Activated T-helper 1 cell treated with anti-CD3 and anti-CD28 coated beads, Interleukin-12 subunit alpha, Interleukin-12 subunit beta, Interleukin-2, Interleukin-4 antibody, amounts not matched to agents 30 ng/mL and 10 ng/mL and 1 ng/mL, durations not matched to agents 14 hours and 24 hours and 36 hours (primary cell): Measurements from ENCODE around the gene IGFL1. TPM values are rescaled to one million over a fixed set of nuclear protein-coding genes. Genes with fewer than 3 reads are reported as not detected.
"Not testable (repeated sequence)": the region's sequence is repeated elsewhere in the genome, so short reads cannot be mapped to it uniquely, and the experiment has no call there.

ENCODE experiments used
- DNase-seq: peaks from one replicate; pipeline ENCODE4 v3.0.0; 2021; ENCODE audit warnings: low spot score
- H3K27ac Mint-ChIP-seq: one replicate; pipeline ENCODE4 v1.8.0; 2021; ENCODE audit warnings: mild to moderate bottlenecking, mixed read lengths
- H3K27me3 Mint-ChIP-seq: one replicate; pipeline ENCODE4 v1.8.0; 2022; ENCODE audit warnings: mild to moderate bottlenecking, moderate library complexity, mixed read lengths; ENCODE audit not compliant: insufficient read depth
- H3K36me3 Mint-ChIP-seq: one replicate; pipeline ENCODE4 v1.8.0; 2021; ENCODE audit warnings: low read depth, mixed read lengths
- H3K4me1 Mint-ChIP-seq: one replicate; pipeline ENCODE4 v1.8.0; 2021; ENCODE audit warnings: low read depth, mixed read lengths
- H3K4me3 Mint-ChIP-seq: one replicate; pipeline ENCODE4 v1.8.0; 2021; ENCODE audit warnings: mild to moderate bottlenecking, moderate library complexity, mixed read lengths
- H3K9me3 Mint-ChIP-seq: one replicate; pipeline ENCODE4 v1.8.0; 2021; ENCODE audit warnings: mixed read lengths
- intact Hi-C: fragments of 100-400 bp; cut with micrococcal nuclease; formaldehyde crosslinking; loops from one replicate; pipeline ENCODE4 v1.15.1; 2024
- total RNA-seq: library from RNA; stranded (reverse); gene quantifications from 2 replicates; pipeline ENCODE4 v1.2.3, GENCODE V29; 2022

IGFL1 gene
- total RNA-seq, 1 donor from 2014 or later = not detected

DNA sequence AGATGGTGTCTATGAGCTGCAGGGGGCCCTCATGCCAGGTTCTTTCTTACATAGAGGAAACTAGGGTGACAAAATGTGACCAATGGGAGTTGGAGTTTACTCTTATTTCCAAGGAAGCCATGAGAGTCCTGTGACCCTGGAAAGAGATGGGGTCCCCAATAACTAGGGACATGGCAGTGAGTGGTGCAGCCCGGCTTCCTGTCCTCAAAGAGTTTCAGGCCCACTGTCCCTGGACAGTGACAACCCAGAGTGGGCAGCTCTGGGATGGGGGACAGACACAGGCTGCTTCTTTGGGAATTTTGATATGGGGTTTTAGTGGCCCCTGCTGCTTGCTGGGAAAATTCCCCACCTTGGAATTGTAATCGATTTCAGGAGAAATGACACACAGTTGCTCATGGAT lies 8.4 kb upstream of the IGFL1 start:
- H3K9me3 Mint-ChIP-seq = no peaks in the 10 kb centered on the region
- peaks cover 5% of the 10 kb centered on the region for H3K27me3 Mint-ChIP-seq
- no peak overlapping the region for H3K4me3 Mint-ChIP-seq
- DNase-seq = no peak
- H3K36me3 Mint-ChIP-seq = no peaks in the 10 kb centered on the region
- intact Hi-C loops = no loop called here
- H3K27ac Mint-ChIP-seq = no peak overlapping the region
- peaks cover 4% of the 10 kb centered on the region for H3K4me1 Mint-ChIP-seq

DNA sequence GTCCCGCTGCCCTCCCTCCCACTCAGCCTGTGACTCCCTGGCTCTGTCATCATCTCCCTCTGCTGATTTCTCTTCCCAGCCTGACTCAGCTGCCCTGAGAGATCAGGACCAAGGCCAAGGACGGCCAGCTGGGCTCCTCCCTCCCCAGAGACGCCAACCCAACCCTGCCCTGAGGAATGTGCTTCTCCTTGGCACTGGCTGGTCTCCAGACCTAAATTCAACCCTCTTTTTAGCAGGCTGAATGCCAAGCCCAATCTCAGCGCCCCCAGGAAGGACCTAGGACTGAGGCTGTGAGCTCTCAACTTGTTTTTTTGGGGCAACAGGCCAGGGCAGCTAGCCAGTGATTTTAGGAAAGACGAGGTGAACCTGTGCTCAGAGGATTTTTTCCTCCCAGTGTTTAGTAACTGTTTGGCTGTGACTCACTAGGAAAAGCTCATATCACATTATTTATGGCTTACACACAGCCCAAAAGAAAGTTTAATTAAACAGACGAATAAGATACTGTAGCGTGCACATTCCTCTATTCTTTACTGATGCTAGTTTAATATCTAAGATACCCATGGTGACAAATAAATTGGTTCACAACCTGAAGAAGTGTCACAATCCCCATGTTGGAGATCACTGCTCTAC lies 7.4 kb upstream of the IGFL1 start:
- DNase-seq = no peak
- no peak overlapping the region for H3K4me3 Mint-ChIP-seq
- H3K27me3 Mint-ChIP-seq = peaks cover 5% of the 10 kb centered on the region
- H3K27ac Mint-ChIP-seq = no peak overlapping the region
- H3K36me3 Mint-ChIP-seq = no peaks in the 10 kb centered on the region
- no peaks in the 10 kb centered on the region for H3K9me3 Mint-ChIP-seq
- intact Hi-C loops = no loop called here
- peaks cover 4% of the 10 kb centered on the region for H3K4me1 Mint-ChIP-seq

DNA sequence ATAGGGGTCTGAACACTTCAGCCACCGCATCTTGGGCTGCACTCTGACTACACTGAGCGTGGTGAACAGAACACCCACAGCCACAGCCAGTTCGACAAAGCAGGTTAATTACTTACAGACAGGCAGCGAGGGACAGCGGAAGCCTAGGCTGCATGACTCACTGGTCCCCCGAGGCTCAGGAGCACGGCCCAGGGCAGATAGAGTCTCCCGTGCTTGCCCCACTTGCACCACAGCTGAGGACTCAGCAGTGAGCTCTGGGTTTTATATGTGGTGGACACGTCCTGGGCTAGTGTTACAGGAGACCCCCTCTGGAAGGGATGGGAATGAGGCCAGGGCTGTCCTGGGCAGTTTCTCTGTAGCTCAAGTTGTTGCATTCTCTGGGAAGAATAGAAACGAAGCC lies 5.8 kb upstream of the IGFL1 start:
- H3K4me1 Mint-ChIP-seq, H3K9me3 Mint-ChIP-seq, H3K36me3 Mint-ChIP-seq, DNase-seq, H3K27ac Mint-ChIP-seq, intact Hi-C loops, H3K4me3 Mint-ChIP-seq, H3K27me3 Mint-ChIP-seq: not testable (repeated sequence)

DNA sequence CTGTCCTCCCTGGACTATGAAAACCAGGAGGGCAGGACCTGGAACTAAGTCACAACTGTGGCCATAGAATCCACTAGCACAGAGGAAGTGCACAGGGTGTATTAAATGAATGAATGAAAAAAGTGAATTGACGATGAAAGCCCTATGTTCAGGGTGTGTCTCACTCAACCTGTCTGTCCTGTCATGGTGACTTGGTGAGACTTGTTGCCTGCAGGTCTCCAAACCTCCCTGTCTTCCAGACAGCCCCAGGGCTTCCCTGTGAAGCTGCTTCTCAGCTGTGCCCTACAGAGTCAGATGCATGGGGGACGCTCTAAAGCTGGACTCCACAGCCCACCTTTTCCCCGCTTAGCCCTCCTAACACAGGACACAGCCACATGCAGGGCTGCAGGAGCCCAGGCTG lies 4.8 kb upstream of the IGFL1 start:
- Mint-ChIP-seq H3K4me3 (no peak overlapping the region), H3K27ac (no peak overlapping the region), H3K9me3 (no peaks in the 10 kb centered on the region), H3K4me1 (peaks cover 4% of the 10 kb centered on the region), H3K27me3 (peaks cover 5% of the 10 kb centered on the region), H3K36me3 (no peaks in the 10 kb centered on the region)
- intact Hi-C loops = no loop called here
- DNase-seq = no peak

DNA sequence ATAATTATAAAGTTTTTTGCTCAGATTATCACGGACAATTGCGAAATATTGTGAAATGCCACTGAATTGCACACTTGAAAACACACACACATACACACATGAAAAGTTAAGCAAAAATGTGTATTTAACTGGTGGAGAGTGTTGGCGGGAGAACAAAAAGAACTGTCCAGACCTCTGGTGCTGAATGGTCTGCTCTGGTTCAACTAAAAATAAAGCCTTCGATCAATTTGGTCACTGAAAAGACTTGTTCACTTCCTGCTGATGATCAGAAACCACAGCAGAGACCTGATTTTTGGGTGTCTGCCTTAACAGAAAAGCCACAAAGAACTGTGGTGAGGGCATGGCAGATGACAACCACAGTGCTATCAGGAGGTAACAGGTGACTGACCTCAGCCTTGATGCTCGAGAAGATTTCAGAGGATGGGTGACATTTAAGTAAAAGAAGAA lies 4.0 kb upstream of the IGFL1 start:
- H3K27me3 Mint-ChIP-seq = peaks cover 8% of the 10 kb centered on the region
- intact Hi-C loops = no loop called here
- no peak overlapping the region for H3K27ac Mint-ChIP-seq
- DNase-seq = no peak
- H3K4me1 Mint-ChIP-seq = peaks cover 4% of the 10 kb centered on the region
- no peak overlapping the region for H3K4me3 Mint-ChIP-seq
- H3K9me3 Mint-ChIP-seq = no peaks in the 10 kb centered on the region
- no peaks in the 10 kb centered on the region for H3K36me3 Mint-ChIP-seq

DNA sequence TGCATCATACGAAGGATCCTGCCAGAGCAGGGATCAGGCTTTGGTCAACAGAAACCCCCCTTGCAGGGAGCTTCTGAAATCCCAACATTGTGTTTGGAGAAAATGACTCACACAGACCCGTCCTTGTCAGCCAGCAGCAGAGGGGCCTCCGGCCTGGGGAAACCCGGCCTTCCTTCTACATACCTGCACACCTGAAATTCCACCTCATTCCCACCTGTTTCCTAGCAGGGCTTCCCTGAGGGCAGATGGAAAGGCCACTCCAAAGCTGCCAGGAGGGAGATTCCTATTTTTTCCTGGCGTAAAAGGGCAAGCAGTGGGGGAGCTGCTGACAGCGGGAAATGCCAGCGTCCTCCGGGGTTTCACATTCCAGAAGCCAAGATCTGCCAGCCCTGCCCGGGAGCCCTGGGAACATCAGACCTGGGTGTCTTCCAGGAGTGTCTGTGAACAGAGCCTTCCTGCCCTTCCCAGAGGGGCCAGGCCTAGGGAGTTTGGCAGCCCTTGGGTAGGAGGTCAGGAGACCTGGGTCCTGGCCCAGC lies 3.0 kb upstream of the IGFL1 start:
- Mint-ChIP-seq H3K4me1 (peaks cover 4% of the 10 kb centered on the region), H3K36me3 (no peaks in the 10 kb centered on the region), H3K27me3 (peaks cover 8% of the 10 kb centered on the region), H3K9me3 (no peaks in the 10 kb centered on the region), H3K4me3 (no peak overlapping the region), H3K27ac (no peak overlapping the region)
- DNase-seq = no peak
- intact Hi-C loops = no loop called here

DNA sequence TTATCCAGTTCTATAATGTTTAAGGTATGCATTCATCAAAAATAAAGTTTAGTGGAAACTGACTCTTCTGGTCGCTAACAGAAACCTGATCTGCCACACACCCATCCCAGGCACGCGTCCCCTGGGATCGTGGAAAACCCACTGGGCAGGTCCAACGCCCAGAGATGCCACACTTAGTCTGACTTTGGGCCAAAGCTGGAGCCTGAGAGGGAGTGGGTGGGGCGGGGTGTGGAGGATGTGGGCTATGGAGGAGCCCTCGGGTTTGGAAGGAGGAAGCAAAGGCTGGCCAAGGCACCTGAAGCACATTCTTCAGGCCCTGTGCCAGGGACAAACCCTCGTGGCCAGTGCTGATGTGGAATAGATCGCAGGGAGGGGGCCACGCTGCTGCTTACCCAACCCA lies 2.5 kb downstream of the IGFL1 start:
- no peak overlapping the region for H3K4me3 Mint-ChIP-seq
- no peaks in the 10 kb centered on the region for H3K4me1 Mint-ChIP-seq
- no peaks in the 10 kb centered on the region for H3K36me3 Mint-ChIP-seq
- intact Hi-C loops = no loop called here
- H3K9me3 Mint-ChIP-seq = no peaks in the 10 kb centered on the region
- no peak for DNase-seq
- peaks cover 14% of the 10 kb centered on the region for H3K27me3 Mint-ChIP-seq
- no peak overlapping the region for H3K27ac Mint-ChIP-seq

DNA sequence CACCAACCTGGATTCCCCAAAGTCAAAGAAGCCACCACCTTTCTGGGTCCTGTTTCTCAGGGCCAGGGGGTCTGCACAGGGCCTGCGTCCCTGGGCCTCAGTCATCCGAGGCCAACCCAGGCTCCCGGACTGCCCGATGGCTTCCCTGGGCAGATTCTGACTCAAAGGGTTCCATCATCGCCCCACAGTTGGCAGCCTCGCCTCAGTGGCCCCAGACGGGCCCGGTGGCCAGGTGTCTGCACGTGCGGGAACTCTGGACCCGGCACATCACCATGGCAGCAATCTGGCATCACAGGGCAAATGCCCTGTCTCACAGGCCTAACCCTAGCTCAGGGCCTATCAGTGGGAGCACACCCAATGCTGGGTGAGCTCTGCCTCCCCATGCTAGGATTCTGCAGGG lies 2.9 kb downstream of the IGFL1 start:
- H3K9me3 Mint-ChIP-seq = no peaks in the 10 kb centered on the region
- H3K36me3 Mint-ChIP-seq = no peaks in the 10 kb centered on the region
- H3K4me3 Mint-ChIP-seq = no peak overlapping the region
- intact Hi-C loops = no loop called here
- no peak overlapping the region for H3K27ac Mint-ChIP-seq
- no peak for DNase-seq
- H3K27me3 Mint-ChIP-seq = peaks cover 14% of the 10 kb centered on the region
- H3K4me1 Mint-ChIP-seq = no peaks in the 10 kb centered on the region

DNA sequence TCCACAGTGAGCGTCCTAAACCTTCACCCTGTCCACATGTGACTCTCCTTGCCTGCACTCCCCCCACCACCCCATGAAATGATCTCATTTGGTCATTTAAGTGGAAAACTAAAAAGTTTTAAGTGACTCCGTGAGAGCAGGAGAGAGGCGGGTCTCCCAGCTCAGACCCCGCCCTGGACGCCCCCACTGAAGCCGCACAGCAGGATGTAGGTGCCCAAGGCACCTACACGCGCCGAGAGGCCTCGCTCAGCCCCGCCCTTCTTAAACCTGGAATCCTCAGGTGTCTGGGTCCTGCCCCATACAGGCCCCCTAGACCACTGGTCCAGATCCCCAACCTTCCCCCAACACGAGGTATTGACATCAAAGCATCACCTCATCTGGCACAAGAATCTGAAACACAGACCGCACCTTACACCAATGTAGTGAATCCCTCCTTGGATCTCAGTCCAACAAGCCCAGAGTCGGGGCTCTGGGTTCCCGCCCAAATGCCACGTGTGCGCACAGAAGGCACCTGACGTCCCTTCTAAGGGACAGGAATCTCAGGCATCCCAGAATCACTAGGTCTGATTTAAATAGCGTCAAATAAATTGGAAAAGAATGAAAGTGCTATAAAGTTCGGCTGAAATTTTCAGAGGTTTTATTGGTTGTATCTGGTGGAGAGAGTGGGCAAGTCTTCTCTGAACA lies 3.5 kb downstream of the IGFL1 start:
- no peaks in the 10 kb centered on the region for H3K4me1 Mint-ChIP-seq
- H3K27ac Mint-ChIP-seq = no peak overlapping the region
- H3K4me3 Mint-ChIP-seq = no peak overlapping the region
- no peaks in the 10 kb centered on the region for H3K9me3 Mint-ChIP-seq
- H3K36me3 Mint-ChIP-seq = no peaks in the 10 kb centered on the region
- intact Hi-C loops = no loop called here
- DNase-seq = no peak
- H3K27me3 Mint-ChIP-seq = peaks cover 16% of the 10 kb centered on the region

DNA sequence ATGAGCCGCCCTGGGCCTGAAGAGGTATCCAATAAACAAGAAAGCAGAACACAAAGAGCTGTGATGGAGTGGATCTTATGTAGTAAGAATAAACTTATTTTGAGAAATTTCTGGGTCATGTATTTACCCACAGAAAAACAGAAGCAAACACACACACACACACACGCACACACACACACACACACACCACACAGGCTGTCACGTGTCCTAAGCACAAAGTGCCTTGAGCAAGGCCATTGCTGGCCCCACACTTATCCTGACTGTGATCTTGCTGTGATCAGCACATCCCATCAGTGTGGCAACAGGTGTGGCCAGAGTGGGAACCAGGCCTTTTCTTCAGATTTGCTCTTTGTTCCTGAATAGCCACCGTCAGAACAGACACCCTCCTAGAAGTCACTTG lies 4.3 kb downstream of the IGFL1 start:
- intact Hi-C loops, H3K27ac Mint-ChIP-seq, H3K9me3 Mint-ChIP-seq, H3K4me3 Mint-ChIP-seq, H3K4me1 Mint-ChIP-seq, DNase-seq, H3K36me3 Mint-ChIP-seq: not testable (repeated sequence)
- peaks cover 21% of the 10 kb centered on the region for H3K27me3 Mint-ChIP-seq

DNA sequence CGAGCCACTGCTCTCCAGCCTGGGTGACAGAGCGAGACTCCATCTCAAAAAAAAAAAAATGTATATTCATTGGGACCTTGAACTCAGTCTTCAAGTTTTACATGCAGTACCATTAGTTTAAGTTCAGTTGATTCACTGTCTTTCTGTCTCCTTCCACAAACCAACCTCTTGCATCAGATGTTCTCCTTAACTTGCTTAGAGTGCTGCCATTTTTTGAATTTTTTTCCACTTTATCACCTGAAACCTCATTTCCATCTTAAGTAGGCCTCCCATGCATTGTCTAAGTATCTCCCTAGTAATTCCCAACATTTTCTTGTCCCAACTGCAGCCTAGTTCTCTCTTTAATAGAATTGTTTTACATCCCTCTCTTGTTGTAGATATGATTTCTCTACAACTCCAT lies 8.6 kb downstream of the IGFL1 start:
- H3K9me3 Mint-ChIP-seq, H3K4me3 Mint-ChIP-seq, H3K36me3 Mint-ChIP-seq, H3K27ac Mint-ChIP-seq, intact Hi-C loops, H3K4me1 Mint-ChIP-seq, DNase-seq: not testable (repeated sequence)
- H3K27me3 Mint-ChIP-seq = peaks cover 31% of the 10 kb centered on the region

DNA sequence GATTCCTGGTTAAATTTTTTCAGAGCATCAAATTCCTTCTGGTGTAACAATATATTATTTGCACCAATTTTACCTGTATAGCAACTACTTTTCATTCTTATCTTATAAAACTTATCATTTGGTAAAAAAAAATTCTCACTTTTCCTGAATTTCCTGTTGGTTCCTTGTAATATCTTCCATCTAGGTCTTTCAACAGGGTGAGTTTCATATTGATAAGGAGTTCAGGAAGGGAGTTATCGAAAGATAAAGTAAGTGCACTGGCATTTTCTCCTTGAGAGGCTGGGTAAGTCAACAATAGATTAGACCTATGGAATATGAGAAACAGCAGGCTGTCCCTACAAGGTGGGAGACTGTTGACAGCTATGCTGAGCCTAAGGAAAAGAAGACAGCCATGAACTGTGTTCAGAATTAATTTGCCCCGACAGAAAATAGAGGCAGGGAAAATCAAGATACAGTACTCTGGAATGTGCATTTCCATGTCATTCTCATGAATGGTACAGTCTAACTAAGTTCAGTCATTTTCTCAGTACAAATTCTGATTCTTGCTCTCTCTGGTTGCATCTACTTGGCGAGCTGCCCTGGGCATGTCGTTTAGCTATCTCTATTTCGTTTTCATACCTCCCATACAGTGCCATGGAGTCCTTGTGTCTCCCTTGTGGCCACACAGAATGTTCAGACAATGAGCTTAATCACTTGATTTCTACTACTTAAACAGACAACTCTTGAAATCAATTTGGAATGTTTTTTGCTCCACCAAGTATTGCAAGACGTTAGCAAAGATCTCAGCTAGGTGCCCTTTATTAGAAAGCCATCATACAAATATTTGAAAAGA lies 9.9 kb downstream of the IGFL1 start:
- peaks cover 31% of the 10 kb centered on the region for H3K27me3 Mint-ChIP-seq
- no peak for DNase-seq

DNA sequence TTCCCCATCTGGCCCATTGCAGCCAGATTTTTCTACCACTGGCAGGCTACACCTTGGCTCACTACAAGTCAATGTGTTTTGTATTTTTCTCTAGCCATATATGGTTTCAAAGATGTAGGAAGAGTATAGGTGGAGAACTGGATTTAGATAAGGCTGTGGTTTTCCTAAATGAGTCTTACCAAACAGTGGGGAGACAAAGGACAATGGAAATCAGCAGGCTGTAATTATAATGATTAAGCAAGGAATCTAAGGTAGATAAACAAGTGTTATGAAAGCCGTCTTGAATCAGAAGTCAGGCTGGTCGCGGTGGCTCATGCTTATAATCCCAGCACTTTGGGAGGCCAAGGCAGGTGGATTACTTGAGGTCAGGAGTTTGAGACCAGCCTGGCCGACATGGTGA lies 11.2 kb downstream of the IGFL1 start:
- no peak for DNase-seq
- H3K27me3 Mint-ChIP-seq = peaks cover 32% of the 10 kb centered on the region
- intact Hi-C loops = no loop called here

More for the DNA sequence above, 9.9 kb downstream of the IGFL1 start:
- H3K4me3 Mint-ChIP-seq = no peak overlapping the region
- H3K36me3 Mint-ChIP-seq = no peaks in the 10 kb centered on the region
- intact Hi-C loops = no loop called here
- no peaks in the 10 kb centered on the region for H3K9me3 Mint-ChIP-seq
- H3K4me1 Mint-ChIP-seq = no peaks in the 10 kb centered on the region
- H3K27ac Mint-ChIP-seq = no peak overlapping the region

More for the DNA sequence above, 11.2 kb downstream of the IGFL1 start:
- H3K9me3 Mint-ChIP-seq = no peaks in the 10 kb centered on the region
- no peaks in the 10 kb centered on the region for H3K4me1 Mint-ChIP-seq
- no peak overlapping the region for H3K27ac Mint-ChIP-seq
- no peaks in the 10 kb centered on the region for H3K36me3 Mint-ChIP-seq
- H3K4me3 Mint-ChIP-seq = no peak overlapping the region
